Gastroesophageal sphincter (tissue), 4 donors: ENCODE results near the gene SLMAP. TPM values are rescaled to one million over a fixed set of nuclear protein-coding genes. Genes with fewer than 3 reads are reported as not detected.

Source experiments
- ATAC-seq: fragments of 150-250 bp; one replicate; pipeline ENCODE4 v1.9.1; 2016; ENCODE audit warnings: mild to moderate bottlenecking, moderate library complexity
- H3K27ac ChIP-seq, 4 donors: fragments of 200-600 bp; sonication (generic) in 3 of 4; 1 replicate in 3 of 4; 2 replicates in 1 of 4; pipeline ENCODE4 v1.5.1; 2016 to 2019
- H3K27me3 ChIP-seq: fragments of 200-600 bp; sonication (generic); one replicate; pipeline ENCODE4 v1.5.1; 2019
- H3K36me3 ChIP-seq, 2 donors: fragments of 200-600 bp; sonication (generic); one replicate each; pipeline ENCODE4 v1.5.1; 2019; ENCODE audit warnings: control low read depth in 1 of 2
- H3K4me1 ChIP-seq, 3 donors: fragments of 200-600 bp; sonication (generic); 1 replicate in 2 of 3; 2 replicates in 1 of 3; pipeline ENCODE4 v1.5.1; 2016 to 2019; ENCODE audit warnings: control low read depth in 2 of 3
- H3K4me3 ChIP-seq, 2 donors: fragments of 200-600 bp; sonication (generic); one replicate each; pipeline ENCODE4 v1.5.1; 2019; ENCODE audit warnings: mild to moderate bottlenecking in 1 of 2, moderate library complexity in 1 of 2
- H3K9me3 ChIP-seq, 3 donors: fragments of 200-600 bp; sonication (generic); one replicate each; pipeline ENCODE4 v1.5.1; 2017 to 2019; ENCODE audit warnings: control low read depth in 2 of 3
- EP300 ChIP-seq: sonication (generic); formaldehyde crosslinking; IDR thresholded peaks from one replicate; pipeline ENCODE4 v1.6.1; 2017; ENCODE audit warnings: antibody characterized with exemption, mild to moderate bottlenecking
- POLR2A ChIP-seq, 2 donors: fragments of 450-650 bp; IDR thresholded peaks; one replicate each; pipeline ENCODE4 v1.6.1; 2017; ENCODE audit warnings: antibody characterized with exemption in 2 of 2, mild to moderate bottlenecking in 2 of 2, moderate library complexity in 1 of 2
- POLR2AphosphoS5 ChIP-seq: sonication (generic); formaldehyde crosslinking; IDR thresholded peaks from one replicate; pipeline ENCODE4 v1.6.1; 2017; ENCODE audit warnings: antibody characterized with exemption
- WGBS, 2 donors: methylation state at CpG; one replicate each; pipeline ENCODE4 v1.1.5; 2018; ENCODE audit warnings: low coverage in 1 of 2; 5-methylcytosine and 5-hydroxymethylcytosine counted together
- total RNA-seq, 4 donors: library from RNA; depleted of rRNA; stranded (reverse); fragments of >200 nt; gene quantifications; one replicate each; pipeline ENCODE4 v1.1.0, GENCODE V29; 2016
- TF ChIP-seq, protein P1 (sequence below), 4 experiments: fragments of 200-600 bp in 2 of 4; fragments of 450-650 bp in 2 of 4; sonication (generic) in 1 of 4; IDR thresholded peaks; one replicate each; pipeline ENCODE4 v1.5.1; 2017 to 2019; ENCODE audit warnings: antibody characterized with exemption in 4 of 4, mild to moderate bottlenecking in 2 of 4, moderate library complexity in 2 of 4

SLMAP gene
- total RNA-seq, 4 donors from 2014 or later = 462 to 594 (median 531) TPM

DNA sequence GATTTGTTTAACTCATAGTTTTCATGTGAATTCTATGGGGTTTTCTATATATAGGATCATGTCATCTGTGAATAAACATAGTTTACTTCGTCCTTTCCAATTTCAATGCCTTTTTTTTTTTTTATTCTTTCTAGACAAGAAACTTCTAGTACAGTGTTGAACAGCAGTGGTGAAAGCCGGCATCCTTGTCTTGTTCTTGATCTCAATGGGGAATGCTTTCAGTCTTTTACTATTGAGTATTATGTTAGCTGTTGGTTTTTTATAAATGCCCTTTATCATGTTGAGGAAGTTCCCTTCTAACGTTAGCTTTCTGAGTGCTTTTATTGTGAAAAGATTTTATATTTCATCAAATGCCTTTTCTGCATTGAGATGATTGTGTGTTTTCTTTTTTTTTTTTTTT is 69.0 kb downstream of the SLMAP start:
- Histone ChIP-seq H3K4me3 (no peak overlapping the region), H3K9me3 (no peaks in the 10 kb centered on the region), H3K36me3 (no peaks in the 10 kb centered on the region), H3K27me3 (no peaks in the 10 kb centered on the region), H3K4me1 (peaks cover 0 to 82% (median 3%) of the 10 kb centered on the region in 3 donors), H3K27ac (no peak overlapping the region)
- TF ChIP-seq EP300 (no peak), POLR2A (IDR thresholded peaks at IDR 0.05) (no peak), POLR2AphosphoS5 (no peak)
- TF ChIP-seq, protein P1, sequence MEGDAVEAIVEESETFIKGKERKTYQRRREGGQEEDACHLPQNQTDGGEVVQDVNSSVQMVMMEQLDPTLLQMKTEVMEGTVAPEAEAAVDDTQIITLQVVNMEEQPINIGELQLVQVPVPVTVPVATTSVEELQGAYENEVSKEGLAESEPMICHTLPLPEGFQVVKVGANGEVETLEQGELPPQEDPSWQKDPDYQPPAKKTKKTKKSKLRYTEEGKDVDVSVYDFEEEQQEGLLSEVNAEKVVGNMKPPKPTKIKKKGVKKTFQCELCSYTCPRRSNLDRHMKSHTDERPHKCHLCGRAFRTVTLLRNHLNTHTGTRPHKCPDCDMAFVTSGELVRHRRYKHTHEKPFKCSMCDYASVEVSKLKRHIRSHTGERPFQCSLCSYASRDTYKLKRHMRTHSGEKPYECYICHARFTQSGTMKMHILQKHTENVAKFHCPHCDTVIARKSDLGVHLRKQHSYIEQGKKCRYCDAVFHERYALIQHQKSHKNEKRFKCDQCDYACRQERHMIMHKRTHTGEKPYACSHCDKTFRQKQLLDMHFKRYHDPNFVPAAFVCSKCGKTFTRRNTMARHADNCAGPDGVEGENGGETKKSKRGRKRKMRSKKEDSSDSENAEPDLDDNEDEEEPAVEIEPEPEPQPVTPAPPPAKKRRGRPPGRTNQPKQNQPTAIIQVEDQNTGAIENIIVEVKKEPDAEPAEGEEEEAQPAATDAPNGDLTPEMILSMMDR (IDR thresholded peaks at IDR 0.05) = no peak
- ATAC-seq = no peak
- 28 to 41% methylated on average over 2 to 3 of the region's 3 CpGs for WGBS, 2 donors

DNA sequence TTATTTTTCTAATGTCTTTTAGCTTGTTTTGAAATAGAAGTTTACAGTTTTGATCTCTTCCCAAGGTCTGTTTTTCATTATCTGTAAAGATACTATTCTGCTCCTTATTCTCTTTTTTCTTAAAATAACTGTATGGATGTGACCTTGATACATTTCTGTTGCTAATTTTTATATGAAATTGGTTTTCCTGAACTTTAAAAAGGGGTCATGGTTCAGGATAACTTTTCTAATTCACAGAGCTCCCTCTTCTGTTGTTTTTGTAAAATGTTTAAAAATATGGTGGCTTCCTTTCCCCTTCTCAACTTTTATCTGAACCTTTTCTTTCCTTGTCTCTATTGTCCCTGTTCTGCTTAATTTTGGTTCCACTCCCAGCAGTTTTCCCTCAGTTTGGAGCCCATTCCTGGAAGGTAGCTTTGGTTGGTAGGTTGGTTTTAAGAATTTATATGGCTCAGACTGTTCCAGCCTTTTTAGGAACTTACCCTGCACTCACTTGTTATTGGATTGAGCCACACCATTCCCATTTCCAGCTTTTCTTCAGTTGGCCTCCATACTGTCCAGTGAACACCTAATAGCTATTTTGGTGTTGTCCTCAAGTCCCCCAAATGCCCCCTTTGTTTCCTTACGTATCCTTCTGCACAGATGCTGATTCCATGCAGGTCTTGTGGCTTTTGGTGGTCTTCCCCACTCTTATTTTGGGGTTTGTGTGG is 70.3 kb downstream of the SLMAP start:
- TF ChIP-seq, protein P1 (IDR thresholded peaks at IDR 0.05) = peak in 1 of 4 experiments; percentile 18
- TF ChIP-seq POLR2A (IDR thresholded peaks at IDR 0.05) (no peak), POLR2AphosphoS5 (no peak)
- Histone ChIP-seq H3K27me3 (no peaks in the 10 kb centered on the region), H3K36me3 (no peaks in the 10 kb centered on the region), H3K4me1 (peaks cover 0 to 69% (median 3%) of the 10 kb centered on the region in 3 donors), H3K9me3 (no peaks in the 10 kb centered on the region), H3K4me3 (no peak overlapping the region), H3K27ac (no peak overlapping the region)
- 87% methylated on average over 1 of the region's 1 CpG; no CpG with 5 or more reads in 1 of the 2 donors for WGBS, 2 donors
- no peak for ATAC-seq

DNA sequence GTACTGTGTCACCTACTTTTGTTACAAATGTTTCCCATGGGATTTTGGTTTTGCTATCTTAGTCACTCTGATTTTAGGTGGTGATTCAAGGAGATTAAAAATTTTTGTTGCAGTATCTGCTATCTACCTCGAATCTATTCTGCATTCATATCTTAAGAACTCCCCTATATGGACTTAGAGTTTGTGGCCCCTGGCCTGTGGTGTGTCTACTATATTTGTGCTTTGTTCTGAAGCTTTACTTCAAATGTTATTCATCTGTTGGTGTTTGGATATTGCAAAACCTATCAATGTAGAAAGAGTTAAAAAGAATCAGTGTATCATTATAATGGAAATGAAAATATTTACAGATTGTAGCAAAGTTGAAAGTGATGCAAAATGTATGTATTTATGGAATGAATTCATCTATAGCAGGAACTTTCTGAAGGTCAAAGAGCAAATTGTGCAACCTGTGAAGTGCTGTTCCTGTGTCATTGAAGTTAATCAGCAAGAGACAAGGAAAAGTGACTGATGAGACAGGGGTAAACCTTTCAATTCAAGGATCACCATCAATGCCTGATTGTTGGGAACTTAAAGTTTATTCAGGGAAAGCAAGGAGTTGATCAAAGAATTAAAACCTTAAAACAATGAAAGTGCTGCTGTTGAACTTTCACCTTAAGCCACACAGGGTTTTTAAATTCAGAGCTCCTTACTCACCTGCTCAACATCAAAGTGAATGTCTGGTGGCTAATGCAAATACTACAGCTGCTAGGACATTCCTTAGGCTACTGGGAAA is 71.0 kb downstream of the SLMAP start:
- no peak overlapping the region for H3K4me3 ChIP-seq
- WGBS, 2 donors = 38 to 67% methylated on average over 1 of the region's 1 CpG
- TF ChIP-seq POLR2A (IDR thresholded peaks at IDR 0.05) (no peak), POLR2AphosphoS5 (no peak), EP300 (no peak)
- TF ChIP-seq, protein P1 (IDR thresholded peaks at IDR 0.05) = no peak
- ATAC-seq = no peak
- H3K9me3 ChIP-seq = no peaks in the 10 kb centered on the region
- H3K27me3 ChIP-seq = no peaks in the 10 kb centered on the region
- peaks cover 0 to 62% (median 3%) of the 10 kb centered on the region in 3 donors for H3K4me1 ChIP-seq
- no peak overlapping the region for H3K27ac ChIP-seq
- peaks cover 0 to 6% of the 10 kb centered on the region in 2 donors for H3K36me3 ChIP-seq

DNA sequence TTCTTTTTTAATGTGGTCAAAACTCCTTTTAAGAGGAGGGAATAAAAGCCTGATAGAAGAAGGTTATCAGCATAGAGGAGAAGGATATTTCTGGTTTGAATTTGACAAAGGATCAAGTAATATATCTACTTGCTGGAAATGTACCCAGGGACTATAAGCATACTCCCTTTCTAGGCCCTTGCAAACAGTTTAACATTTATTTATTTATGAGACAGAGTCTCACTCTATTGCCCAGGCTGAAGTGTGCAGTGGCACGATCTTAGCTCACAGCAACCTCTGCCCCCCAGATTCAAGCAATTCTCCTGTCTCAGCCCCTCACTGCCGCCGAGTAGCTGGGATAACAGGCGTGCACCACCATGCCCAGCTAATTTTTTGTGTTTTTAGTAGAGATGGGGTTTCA is 71.6 kb downstream of the SLMAP start:
- Histone ChIP-seq H3K4me1 (peaks cover 0 to 55% (median 0%) of the 10 kb centered on the region in 3 donors), H3K27ac (no peak overlapping the region), H3K36me3 (peaks cover 0 to 10% of the 10 kb centered on the region in 2 donors), H3K9me3 (no peaks in the 10 kb centered on the region), H3K27me3 (no peaks in the 10 kb centered on the region), H3K4me3 (no peak overlapping the region)
- WGBS, 2 donors = 78% methylated on average over 4 of the region's 4 CpGs; no CpG with 5 or more reads in 1 of the 2 donors
- TF ChIP-seq, protein P1 (IDR thresholded peaks at IDR 0.05) = no peak
- TF ChIP-seq POLR2AphosphoS5 (no peak), POLR2A (IDR thresholded peaks at IDR 0.05) (no peak), EP300 (no peak)
- no peak for ATAC-seq
